ENCODE data around the gene NME4.
A peak's percentile ranks its signal among the peaks of the same experiment; 100 is the strongest.

The NME4 gene

DNA sequence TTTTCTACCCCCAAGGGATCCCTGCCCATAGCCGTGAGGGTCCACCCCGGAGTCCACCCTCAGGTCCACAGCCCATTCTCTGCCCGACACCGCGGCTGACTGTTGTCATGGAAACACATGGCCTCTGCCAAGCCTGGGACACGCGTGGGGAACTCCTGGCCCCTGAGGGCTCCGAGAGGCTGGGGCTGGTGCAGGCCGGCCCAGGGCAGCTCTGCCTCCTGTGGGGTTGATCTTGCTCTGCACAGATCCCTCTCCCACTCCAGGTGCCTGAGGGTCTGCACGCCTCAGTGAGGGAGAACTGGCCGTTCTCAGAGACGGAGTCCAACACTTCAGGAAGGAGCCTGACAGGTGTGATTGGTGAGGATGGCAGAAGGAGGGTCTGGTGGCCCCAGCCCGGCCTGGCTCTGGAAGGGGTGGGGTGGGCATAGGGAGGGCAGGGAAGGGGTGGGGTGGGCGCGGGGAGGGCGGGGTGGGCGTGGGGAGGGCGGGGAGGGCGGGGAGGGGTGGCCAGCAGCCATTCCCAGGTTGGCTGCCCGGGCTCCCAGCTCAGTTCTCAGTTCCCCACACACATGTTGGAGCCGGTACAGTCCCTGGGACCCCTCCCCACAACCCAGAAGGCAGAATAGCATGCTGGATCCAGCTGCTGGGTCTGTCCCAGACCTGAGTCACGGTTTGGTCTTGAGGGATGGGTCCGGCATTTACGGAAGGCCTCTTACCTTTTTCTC, 33.1 kb upstream of the NME4 start:
- DNase-seq (ENCODE audit: low read depth in 2 of 2): no peak

DNA sequence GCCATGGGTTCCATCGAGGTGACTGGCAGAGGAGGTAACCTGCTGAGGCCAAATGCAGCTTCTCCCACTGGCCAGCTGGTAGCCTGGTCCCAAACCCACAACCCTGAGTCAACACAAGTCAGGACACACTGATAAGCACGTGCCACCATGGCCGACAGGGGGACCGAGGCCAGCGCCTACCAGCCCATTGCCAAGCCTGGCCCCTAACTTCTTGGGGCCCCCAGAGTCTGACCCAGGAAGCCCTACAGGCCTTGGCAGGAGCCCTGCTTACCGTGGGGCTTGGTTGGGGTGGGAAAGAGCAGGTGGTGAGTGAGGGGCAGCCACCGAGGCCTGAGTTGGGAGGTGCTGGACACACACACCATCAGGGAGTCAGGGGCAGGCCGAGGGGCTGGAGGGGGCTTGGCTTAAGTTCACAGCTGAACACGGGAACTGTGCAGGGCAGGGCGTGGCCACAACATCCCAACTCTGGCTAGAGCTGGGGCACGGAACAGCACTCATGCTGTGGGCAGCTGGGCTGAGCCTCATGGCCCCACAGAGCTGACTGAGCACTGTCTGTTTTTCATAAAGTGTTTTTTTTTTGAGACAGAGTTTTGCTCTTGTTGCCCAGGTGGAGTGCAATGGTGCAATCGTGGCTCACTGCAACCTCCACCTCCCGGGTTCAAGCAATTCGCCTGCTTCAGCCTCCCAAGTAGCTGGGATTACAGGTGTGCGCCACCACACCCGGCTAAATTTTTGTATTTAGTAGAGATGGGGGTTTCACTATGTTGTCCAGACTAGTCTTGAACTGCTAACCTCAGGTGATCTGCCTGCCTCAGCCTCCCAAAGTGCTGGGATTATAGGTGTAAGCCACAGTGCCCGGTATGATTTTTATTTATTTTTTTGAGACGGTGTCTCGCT, 32.2 kb upstream of the NME4 start:
- no peak for DNase-seq (ENCODE audit: low read depth in 2 of 2)

DNA sequence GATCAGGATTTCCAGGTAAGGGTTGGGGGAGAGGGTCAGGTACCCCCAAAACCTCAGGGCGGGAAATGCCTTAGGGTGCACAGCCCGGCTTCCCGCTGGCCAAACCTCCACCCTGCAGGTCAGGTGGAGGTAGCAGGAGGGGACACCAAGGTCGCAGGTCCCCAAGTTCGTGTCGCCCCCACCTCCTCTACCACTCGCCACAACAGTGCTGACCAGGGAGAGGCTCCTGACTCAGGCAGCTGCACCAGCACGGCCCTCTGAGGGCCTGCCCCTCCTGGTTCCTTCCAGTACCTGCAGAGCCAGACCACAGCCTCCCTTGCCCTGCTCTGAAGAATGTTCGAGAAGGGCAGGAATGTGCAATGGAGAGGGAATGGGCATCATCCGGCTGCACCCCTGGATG, 30.5 kb upstream of the NME4 start:
- no peak for DNase-seq (ENCODE audit: low read depth in 2 of 2)

DNA sequence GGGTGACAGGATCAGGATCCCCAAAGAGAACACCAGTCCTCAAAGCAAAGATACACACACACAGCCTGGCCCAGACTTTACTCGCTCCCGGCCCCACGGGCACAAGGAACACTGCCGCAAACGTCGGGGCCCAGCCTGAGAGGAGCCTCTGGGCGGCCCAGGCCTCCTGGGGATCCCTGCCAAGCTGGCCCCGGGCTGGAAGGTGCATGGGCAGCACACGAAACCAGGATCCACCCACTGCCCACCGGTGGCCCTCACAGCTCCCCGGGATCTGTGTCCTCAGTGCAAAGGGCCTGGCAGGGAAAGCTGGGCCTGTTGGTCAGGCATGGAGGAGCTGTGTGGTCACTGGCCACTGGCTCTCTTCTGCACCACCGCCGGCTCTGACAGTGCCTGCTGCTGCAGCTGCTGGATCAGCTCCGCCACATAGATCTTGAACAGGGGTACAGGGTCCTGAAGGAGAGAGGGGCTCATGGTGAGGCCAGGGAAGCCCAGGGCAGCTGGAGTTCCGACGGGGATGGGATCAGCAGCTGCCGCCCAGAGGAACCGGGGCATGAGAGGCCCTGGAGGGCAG, 29.6 kb upstream of the NME4 start:
- DNase-seq (ENCODE audit: low read depth in 2 of 2): no peak

DNA sequence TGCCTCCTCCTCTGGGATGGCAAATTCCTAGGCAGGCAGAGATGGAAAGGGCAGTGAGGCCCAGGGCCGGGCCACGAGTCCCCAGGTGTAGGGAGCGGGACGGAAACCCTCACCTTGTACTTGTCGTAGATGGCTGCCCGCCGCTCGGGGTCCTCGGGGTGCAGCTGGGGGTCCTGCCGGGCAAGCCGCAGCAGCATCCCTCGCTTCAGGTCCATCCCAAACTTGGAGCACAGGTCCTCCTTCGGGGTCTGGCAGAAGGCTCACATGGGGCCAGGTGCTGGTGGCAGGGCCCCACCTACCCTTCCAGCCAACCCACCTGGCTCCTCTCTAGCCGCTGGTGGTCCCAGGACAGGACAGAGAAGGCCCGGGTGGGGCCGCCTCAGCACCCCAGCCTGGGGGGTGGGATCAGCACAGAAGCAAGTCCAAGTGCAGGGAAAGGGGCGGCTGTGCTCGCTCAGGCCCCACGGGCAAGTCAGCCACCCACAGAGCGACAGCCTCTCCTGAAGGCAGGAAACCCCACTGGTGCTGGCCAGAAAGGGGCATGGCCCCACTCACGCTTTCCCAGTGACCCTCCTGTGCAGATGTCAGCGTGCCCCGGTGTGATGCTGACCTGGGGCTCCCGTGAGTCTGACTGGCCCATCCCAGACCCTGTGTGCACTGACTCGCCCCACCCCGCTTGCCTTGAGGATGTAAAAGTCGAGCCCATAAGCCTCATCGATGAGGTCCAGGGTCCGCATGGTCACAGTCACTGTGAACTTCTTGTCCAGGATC, 28.4 kb upstream of the NME4 start:
- DNase-seq (ENCODE audit: low read depth in 2 of 2): no peak

DNA sequence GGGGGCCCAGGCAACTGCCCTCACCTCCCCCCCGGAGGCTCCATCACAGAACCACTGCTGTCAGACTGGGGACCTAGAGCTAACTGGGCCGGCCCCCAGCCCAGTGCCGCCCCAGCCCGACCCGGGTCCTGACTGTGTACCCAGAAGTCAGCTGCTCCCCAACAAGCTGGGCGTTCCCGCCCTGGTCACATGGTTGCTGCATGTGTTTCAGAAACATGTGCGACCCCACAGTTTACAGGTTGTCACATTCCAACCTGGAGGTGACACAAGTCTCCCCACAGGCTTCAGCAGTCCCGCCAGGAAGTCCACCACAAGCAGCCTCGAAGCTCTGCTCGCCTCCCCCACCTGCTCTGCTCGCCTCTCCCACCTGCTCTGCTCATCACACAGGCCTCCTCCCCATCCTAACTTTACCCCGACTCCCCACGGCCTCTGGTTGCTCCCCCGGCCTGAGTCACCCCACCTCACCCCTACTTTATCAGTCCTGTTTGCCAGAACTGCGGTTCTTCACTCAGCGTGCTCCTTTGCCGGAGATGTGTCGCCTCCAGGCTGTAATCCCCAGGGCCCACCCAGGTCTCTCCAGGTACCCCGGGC, 27.6 kb upstream of the NME4 start:
- no peak for DNase-seq (ENCODE audit: low read depth in 2 of 2)

DNA sequence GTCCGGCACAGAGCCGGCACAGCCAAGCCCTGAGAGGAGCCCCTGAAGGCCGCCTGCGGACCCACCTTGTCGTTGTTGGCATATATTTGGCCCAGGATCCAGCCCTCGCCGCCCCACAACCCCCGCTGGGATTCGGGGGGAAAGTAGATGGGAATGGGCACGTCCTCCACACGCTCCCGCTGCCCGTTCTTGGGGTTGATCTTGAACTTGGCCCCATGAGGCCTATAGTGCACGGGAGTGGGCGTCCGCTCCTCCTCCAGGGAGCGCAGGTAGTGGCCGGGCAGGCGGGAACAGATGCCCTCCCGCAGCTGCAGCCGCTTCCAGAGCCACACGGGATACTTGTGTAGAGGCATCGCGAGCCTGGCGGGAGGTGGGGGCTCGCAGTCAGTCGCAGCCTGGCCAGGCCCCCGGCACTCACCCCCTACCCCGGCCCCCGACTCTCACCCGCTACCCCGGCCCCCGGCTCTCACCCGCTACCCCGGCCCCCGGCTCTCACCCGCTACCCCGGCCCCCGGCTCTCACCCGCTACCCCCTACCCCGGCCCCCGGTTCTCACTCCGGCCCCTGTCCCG, 27.0 kb upstream of the NME4 start:
- no peak for DNase-seq (ENCODE audit: low read depth in 2 of 2)

DNA sequence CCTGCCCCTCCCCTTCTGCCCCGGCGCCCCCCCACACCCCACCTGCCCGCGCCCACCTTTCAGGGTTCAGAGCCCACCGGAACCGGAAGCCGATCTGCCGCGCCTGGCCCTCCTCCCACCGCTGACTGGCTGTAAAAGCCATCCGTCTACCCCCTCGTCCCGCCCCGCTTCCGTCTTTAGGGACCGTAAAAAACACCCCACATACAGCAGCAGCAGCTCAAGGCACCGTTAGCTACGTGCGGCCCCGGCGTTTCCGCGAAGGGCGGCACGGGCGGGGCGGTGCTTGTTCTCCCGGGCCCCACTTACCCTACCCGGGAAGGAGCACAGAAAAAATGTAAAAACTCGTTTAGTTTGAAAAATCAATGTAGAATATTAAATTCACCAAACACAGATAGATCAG, 26.6 kb upstream of the NME4 start, which contains the start of gene MRPL28:
Gene MRPL28 (minus strand): TSS at position 96 of the 400 bp plus-strand sequence. CDS start 320 bp downstream, outside the sequence.
- peak; percentile 89 to 92 for DNase-seq (ENCODE audit: low read depth in 2 of 2)

DNA sequence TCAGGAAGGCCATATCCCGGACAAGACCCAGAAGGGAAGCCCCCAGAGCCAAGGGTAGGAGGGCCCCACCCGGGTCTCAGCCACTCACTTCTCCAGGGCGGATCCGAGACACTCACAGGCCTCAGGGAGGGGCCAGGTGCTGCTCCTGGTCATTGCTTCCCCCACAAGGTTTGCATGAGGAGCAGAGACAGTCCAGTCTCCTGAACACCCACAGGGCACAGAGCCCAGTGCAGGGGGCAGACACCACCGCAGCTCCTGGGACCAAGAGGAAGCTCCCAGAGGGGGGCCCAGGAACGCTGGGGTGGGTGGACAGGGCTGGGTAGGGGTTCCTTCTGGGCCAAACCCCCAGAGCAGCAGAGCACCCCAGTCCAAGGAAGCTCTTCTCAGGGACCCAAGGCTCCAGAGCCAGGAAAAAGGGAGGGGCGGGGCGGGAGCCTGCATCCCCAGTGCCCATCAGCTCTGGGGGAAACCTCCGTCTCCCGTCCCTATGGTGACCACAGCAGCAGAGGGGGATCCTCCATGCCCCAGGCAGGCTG, 26.0 kb upstream of the NME4 start:
- DNase-seq (ENCODE audit: low read depth in 2 of 2): no peak

DNA sequence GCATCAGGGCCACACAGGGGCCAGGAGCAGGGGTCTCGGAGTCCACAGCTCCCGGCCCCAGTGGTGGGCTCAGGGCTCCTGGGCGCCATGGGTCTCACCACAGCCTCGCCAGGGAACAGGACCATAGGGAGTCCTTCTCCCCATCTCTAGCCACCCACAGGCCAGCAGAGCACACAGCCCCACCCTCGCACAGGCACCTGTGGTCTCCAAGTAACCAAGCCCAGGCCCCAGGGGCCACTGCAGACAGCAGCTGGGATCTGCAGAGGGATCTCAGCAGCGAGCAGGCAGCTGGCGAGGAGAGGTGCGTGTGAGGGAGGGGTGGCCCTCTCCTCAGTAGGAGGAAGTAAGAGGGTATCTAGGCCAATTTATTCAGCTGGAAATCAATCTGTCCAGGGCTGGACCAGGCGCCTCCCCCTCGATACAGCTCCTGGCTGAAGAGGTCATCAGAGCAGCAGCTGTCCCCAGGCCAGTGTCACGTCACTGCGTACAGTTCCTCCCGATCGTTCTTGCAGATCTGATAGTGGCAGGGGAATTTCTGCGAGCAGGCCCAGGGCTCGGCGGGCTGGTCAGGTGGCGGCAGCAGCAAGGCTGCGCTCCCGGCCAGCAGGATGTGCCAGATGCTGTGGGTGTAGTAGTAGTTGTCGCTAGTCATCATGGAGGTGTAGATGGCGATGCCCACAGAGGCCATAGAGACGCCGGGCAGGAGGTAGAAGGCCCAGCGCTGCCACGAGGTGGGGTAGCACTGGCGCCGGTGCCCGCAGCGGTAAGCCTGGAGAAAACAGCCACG, 25.3 kb upstream of the NME4 start:
- no peak for DNase-seq (ENCODE audit: low read depth in 2 of 2)

DNA sequence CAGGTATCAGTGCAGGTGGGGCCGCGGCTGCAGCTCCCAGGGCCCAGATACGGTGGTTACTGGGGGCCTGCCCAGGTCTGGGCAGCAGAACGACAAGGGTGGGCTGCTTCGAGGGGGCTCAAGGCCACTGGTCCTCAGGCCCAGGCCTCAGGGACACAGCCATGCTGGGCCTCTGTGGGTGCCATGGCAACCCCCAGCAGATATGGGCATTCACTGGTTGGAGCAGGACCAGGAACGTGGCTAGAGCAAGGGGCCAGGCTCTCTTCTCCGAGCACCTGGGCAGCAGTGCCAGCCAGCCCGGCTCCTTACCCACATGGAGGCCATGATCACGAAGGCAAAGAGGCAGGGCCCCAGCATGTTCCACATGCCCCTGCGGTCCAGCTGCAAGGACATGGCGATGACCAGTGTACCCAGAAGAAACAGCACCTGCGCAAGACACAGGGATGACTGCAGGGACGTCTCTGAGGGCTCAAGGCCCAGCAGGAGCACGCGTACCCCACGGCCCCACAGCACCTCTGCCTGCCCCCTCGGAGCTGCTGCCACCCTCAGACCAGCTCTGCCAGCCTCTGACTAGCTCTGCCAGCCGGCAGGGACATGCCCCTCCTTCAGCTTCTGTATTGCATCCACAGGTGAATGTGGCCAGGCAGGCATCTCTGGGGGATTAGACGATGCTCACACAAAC, 24.6 kb upstream of the NME4 start:
- no peak for DNase-seq (ENCODE audit: low read depth in 2 of 2)

DNA sequence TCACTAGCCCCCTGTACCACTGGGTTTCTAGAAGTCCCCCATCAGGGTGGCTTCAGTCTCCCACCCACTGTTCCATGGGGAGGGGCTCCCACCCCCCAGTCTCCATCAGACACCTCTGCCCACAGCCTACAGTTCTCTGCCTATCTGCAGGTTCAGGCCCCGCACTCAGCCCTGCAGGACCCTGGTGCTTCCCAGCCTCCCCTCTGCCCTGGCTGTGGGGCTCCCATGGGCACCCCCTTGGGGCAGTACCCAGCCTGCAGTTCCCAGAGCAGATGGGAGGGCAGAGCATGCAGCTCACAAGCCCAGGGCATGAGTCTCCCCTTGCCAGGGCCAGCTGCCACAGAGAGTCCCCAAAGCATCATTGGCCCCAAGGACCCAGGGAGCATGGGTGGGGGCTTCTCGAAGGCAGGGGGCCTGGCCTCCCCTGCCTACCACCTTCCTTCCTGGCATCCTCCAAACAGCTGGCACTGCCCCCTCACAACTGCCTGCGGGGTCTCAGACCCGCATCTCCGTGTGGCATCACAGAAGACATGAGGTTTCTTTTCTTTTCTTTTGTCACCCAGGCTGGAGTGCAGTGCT, 23.9 kb upstream of the NME4 start:
- no peak for DNase-seq (ENCODE audit: low read depth in 2 of 2)

DNA sequence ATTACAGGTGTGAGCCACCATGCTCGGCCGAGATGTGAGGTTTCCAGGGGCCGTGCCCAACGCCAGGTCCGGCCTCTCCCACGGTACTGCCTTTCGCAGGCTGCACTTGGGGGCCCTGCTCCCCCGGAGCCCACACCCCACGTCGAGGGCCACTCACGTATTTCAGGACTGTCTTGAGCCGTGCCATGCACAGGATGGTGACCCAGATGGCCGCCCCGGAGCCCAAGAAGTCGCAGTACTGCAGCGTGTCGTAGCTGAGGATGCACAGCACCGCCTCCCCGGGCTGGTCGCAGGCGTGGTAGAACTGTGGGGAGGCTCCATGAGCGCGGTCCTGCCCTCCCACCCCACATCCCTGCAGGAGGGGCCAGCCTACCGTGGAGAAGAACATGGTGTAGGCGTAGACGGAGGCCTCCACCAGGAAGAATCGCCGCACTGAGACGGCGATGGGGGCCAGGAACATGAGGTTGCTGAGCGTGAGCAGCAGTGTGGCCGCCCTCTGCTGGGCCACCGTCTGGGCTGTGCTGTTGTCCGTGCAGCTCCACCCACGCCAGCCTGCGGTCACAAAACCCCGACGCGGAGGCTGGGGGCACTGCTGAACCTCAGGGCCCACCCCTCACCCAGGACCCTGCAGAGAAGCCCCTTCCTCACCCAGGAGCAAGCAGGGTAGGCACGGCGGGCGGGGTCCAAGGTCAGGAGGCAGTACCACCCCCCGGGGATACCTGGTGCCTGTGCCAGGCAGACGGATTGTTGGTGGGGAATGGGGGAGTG, 23.0 kb upstream of the NME4 start:
- DNase-seq (ENCODE audit: low read depth in 2 of 2): no peak

DNA sequence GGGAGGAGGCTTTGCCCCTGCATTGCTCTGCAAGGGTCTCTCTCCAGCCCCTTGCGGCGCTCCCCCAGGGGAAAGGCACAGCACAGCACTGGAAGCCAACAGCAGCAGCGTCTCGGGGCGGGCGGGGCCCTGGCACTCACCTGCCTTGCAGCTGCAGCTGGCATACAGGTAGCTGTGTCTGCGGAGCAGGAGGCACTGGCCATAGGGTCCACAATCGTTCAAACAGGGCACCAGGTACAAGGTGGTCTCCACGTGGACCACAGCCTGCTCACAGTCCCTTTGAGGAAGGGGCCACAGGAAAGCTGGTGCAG, 22.4 kb upstream of the NME4 start:
- no peak for DNase-seq (ENCODE audit: low read depth in 2 of 2)

DNA sequence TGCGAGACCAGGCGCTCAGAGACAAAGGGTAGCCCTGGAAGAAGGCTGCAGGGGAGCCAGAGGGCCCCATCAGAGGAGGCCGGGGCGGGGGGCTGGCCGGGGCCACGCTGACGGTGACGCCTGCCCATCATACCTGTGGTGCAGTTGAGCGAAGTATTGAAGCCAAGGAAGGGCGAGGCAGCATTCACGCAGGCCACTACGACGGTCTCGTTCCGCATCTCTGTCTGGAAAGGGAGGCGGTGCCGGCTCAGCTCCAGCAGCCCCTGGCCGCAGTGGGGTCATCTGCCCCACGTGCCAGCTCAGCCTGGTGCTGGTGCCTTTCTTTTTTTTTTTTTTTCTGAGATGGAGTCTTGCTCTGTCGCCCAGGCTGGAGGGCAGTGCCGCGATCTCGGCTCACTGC, 21.8 kb upstream of the NME4 start:
- DNase-seq (ENCODE audit: low read depth in 2 of 2): no peak

DNA sequence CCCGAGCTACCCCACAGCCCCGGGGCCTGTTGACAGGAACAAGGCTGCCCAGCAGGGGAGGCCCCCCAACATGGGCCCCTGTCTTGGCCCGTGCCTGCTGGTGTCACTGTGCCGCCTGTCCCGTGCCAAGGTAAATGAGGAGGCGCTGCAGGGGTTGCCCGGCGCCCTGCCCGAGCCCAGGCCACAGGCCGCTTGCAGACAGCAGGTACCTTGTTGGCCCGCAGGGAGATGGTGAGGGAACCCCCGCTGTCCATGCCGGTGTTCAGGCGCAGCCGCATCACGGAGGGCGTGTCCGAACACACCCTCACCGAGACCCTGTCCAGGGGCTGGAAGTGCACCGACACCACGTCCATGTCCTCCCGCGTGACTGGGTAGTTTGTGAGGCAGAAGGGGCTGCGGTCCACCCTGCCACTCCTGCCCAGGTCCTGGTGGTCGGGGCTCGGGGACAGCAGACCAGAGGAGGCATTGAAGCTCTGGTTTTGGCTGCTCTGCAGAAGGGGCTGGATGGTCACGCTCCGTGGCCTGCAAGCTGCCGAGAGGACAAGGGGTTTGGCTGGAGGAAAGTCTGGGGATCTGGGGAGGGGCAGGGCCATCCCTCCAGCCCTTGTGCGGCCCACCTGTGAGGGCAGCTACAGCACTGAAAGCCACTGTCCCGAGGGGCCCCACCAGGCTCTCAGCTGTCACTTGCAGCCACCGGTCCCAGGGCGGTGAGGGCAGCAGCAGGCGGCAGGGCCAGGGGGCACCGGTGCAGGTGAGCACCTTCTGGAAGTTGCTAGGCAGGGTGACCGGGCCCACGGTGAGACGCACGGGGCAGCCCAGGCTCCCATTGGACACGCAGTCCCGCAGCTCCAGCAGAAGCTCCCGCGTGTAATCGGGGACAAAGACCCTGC, 20.8 kb upstream of the NME4 start:
- DNase-seq (ENCODE audit: low read depth in 2 of 2): no peak

DNA sequence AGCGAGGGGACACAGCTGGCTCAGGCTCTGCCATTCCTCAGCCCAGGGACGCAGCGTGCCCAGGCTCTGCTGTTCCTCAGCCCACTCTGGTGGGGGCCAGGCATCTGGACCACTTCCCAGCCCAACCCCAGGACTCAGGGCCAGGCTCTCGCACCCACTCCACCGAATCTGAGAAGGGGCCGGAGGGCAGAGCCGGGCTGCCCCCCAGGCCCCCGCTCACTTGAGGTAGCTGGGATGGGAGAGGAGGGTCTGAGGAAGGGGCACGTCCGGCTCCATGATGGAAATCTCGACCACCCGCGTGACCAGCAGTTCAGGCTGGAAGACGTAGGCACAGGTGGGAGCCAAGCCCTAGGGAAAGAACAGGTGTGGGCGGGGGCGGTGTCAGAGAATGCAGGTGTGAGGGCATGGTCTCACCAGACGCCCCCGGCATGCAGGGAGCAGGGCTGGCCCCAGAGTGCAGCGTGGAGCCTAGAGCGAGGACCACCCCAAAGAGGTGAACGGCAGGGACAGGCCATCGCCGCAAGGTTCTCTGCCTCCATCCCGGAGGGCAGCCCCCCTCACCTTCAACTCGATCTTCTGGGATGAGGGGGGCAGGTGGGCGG, 20.1 kb upstream of the NME4 start:
- no peak for DNase-seq (ENCODE audit: low read depth in 2 of 2)

All from stimulated activated CD4-positive, alpha-beta T cell treated with anti-CD3 and anti-CD28 coated beads, Interleukin-15, amount 100 ng/mL, for 48 hours (primary cell).